COLO668 (cell line): ENCODE measurements around the gene CLIP1.
"Not testable (repeated sequence)": the region's sequence is repeated elsewhere in the genome, so short reads cannot be mapped to it uniquely, and the experiment has no call there.

Source experiments
- DNase-seq: peaks from one replicate; lab custom pipeline; 2025; ENCODE audit not compliant: unreplicated experiment; lab: John Stamatoyannopoulos, UW

Gene CLIP1

DNA sequence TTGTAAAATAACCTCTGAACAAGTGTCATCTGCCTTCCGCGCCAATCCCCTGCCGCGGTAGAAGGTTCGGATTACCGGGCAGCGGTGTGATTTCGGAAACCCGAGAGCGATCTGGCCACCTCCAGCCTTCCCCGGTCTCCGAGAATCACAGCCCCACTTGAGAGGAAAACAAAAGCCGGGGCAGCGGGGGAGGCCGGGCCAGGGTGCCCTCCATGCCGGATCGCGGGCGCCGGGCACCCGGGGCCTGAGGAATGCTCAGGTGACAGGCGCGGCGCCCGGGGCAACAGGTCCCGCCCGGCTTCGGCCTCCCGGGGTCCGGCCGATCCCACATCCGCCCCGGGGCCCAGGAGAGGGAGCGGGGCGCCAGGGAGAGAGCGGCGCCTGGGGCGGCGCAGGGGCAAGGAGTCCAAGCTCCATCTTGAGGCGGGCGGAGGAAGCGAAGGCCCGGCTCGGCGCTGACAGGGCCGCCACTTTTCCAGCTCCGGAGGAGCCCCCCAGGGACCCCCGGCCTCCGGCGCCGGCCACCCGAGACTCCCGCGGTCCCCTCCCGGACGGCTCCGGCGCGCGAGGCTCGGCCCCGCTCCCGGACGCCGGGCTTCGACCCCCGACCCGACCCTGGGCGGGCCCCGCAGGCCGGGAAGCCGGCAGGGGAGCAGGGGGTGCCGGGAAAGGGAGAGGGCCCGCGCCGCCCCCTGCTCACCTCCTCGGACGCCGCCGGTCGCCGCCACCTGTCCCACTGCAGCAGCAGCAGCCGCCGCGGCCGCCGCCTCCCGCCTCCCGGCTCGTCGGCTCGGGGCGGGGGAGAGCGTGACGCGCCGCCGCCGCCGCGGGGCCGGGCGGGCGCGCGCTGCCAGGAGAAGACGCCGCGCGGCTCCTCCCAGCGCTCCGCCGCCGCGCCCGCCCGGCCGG is at the start of gene CLIP1:
Gene CLIP1, minus strand, starts transcription at position 849 of the 909 bp plus-strand sequence. CDS start 42,217 bp downstream, outside the sequence.
- DNase-seq = peak; percentile 88

DNA sequence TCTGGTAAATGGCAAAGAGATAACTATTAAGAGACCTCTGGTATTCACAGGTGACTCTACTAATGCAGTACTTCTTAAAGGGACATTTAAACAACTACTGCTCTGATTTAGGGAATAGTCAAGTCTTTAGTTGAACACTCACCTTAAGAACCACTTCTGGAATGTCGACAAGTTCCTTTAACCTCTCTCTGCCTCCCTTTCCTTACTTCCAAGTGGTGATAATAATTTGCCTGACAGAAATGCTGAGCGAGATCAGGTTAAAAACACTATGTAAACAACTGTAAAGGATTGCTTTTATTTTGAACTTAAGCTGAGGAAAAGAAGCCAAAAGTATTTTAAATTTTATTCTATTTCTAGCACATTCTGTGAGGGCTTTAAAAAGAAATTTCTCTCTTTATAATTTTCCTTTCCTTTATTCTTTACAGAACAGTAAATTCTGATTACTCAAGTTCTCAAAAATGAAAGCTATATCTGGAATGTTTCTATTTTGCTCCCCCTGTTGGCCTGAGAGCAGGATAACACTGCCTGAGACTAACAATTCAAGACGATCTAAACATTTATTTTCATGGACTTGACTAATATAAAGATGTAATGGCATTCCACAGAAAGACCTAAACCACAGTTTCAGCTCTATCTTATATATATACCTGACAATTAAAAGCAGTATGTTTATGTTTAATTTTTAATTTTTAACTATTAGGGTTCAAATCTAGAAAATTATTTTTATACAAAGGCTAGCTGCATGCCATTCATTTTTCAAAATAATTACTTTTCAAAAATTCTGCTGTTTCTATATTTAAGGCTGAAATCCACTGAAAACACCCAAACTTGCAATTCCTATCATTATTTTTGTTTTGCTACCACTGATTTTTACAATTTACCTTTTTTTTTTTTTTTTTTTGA is 49.1 kb upstream of the CLIP1 start:
- DNase-seq = no peak

DNA sequence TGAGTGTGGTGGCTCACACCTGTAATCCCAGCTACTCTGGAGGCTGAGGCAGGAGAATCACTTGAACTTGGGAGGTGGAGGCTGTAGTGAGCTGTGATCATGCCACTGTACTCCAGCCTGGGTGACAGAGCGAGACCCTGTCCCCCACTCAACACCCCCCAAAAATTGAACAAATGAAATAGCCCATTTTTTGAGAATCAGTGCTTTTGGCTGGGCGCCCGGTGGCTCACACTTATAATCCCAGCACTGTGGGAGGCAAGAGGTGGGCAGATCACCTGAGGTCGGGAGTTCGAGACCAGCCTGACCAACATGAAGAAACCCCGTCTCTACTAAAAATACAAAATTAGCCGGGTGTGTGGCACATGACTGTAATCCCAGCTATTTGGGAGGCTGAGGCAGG is 48.1 kb upstream of the CLIP1 start:
- not testable (repeated sequence) for DNase-seq

DNA sequence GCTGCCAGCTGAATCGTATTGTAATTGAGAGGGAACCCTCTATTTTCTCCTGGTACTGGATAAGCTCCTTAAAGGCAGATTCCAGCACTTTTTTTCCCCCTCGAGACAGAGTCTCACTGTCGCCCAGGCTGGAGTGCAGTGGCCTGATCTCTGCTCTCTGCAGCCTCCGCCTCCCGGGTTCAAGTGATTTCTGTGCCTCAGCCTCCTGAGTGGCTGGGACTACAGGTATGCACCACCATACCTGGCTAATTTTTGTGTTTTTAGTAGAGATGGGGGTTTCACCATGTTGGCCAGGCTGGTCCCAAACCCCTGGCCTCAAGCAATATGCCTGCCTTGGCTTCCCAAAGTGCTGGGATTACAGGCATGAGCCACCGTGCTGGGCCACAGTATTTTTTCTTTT is 47.4 kb upstream of the CLIP1 start:
- not testable (repeated sequence) for DNase-seq

DNA sequence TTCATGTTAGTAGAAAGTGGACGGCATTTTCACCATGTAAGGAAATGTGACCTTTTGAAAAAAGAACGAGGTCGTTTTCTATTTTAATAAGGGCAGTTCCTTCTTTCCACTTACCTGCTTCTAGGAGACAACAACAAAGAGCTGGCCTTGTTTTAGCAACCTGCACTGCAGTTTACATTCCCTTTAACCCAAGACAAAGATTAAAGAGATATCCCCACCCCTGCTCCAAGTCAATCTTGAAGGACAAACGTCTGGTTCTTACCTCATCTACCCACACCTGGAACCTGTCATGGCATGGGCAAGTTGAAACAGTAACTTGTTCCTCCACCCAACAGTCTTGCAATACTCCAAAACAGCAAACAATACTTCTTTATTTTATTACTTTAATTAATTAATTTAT is 45.5 kb upstream of the CLIP1 start:
- no peak for DNase-seq

DNA sequence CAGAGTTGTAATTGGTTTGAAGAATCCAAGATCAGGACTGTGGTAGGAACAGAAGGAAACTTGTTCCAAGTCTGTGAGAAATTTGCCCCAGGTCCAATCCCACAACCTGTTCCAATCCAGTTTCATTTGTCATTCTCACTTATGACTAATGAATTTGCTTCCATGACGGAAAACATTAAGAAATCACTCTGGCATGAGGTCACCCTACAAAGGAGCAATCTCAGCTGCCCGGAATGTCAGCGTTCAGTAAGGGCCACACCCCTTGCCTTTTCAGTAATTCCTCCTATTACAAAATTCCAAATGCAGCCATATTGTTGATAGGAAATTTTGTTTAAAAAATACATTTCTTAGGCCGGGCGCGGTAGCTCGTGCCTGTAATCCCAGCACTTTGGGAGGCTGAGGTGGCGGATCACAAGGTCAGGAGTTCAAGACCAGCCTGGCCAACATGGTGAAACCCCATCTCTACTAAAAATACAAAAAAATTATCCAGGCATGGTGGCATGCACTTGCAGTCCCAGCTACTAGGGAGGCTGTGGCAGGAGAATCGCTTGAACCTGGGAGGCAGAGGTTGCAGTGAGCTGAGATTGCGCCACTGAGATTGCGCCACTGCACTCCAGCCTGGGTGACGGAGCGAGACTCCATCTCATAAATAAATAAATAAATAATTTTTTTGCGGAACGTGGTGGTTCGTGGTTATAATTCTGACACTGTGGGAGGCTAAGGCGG is 42.0 kb upstream of the CLIP1 start:
- not testable (repeated sequence) for DNase-seq

DNA sequence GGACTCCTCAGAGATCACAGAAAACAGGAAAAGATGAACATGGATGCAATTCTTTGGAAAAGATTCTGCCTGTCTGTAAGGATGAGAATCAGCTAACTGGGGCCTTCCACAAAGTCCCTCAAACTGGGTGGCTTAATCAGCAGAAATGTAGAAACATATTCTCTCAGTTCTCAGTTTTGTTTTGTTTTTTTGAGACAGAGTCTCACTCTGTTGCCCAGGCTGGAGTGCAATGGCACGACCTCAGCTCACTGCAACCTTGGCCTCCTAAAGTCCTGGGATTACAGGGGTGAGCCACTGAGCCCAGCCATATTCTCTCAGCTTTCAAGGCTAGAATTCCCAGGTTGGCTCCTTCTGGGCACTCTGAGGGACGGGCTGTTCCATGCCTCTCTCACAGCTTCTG is 38.2 kb upstream of the CLIP1 start:
- no peak for DNase-seq

DNA sequence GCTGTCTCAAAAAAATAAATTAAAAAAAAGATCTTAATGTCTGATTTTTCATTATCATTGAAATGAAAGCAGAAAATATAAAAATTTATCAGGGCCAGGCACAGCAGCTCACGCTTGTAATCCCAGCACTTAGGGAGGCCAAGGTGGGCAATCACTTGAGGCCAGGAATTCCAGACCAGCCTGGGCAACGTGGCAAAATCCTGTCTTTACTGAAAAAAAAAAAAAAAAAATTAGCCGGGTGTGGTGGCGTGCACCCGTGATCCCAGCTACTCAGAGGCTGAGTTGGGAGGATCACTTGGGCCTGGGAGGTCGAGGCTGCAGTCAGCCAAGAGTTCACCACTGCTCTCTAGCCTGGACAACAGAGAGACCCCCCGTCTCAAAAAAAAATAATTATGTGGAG is 37.6 kb upstream of the CLIP1 start:
- DNase-seq = no peak

DNA sequence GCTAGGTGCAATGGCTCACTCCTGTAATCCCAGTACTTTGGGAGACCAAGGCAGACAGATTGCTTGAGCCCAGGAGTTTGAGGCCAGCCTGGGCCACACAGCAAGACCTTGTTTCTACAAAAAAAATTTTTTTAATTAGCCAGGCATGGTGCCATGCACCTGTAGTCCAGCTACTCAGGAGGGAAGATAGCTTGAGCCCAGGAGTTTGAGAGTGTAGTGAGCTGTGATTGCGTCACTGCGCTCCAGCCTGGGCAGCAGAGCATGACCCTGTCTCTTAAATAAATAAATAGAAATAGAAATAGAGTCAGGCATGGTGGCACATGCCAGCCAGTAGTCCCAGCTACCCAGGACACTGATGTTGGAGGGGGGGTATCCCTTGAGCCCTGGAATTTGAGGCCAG is 36.7 kb upstream of the CLIP1 start:
- DNase-seq = no peak

DNA sequence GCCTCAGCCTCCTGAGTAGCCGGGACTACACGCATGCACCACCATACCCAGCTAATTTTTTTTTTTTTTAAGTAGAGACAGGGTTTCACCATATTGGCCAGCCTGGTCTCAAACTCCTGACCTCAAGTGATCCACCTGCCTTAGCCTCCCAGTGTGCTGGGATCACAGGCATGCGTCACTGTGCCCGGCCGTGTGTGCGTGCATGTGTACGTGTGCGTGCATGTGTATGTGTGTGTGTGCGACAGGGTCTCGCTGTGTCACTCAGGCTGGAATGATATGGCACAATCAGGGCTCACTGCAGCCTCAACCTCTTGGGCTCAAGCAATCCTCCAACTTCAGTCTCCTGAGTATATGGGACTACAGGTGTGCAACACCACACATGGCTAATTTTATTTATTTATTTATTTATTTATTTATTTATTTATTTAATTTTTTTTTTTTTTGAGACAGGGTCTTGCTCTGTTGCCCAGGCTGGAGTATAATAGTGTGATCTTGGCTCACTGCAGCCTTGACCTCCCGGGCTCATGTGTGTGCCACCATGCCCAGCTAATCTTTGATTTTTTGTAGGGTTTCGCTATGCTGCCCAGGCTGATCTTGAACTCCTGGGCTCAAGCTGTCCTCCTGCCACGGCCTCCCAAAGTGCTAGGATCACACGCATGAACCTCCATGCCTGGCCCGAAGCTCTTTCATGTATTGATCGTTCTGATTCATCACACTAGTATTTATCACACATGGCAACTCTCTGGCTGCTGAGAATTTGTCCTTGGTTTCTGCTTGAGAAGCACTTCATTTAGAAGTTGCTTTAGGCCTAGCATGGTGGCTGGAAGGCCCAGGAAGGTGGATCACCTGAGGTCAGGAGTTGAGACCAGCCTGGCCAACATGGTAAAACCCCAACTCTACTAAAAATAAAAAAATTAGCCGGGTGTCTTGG is 35.9 kb upstream of the CLIP1 start:
- DNase-seq = no peak

DNA sequence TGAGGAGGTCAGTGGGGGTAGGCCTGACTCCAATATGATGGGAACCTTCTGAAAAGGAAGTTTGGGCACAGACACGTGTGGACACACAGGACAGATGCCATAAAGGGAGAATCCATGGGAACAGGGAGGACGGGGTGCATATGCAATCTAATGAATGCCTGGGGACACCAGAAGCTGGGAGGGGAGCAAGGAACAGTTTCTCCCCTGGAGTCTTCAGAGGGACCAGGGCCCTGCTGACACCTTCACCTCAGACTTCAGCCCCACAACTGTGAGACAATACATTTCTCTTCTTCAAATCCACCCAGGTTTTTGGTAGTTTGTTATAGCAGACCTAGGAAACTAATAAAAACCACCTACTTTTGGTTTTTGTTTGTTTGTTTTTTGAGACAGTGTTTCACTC is 35.2 kb upstream of the CLIP1 start:
- DNase-seq = no peak

DNA sequence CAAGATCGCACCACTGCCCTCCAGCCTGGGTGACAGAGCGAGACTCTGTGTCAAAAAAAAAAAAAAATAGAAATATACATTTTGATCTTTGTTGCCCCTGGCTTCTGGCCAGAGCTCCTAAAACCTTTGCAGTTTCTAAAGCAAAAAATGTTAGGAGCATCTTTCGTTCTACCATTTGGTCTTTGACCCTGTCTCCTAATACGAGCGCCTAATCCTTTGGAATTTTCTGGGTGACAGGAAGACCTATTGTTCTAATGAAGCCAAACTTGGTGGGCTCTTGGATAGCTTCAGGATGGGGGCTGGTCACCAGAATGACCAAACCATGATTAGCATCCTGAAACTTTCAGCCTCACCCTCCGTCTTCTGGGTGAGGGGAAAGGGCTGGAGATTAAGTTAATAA is 32.3 kb upstream of the CLIP1 start:
- DNase-seq = no peak

DNA sequence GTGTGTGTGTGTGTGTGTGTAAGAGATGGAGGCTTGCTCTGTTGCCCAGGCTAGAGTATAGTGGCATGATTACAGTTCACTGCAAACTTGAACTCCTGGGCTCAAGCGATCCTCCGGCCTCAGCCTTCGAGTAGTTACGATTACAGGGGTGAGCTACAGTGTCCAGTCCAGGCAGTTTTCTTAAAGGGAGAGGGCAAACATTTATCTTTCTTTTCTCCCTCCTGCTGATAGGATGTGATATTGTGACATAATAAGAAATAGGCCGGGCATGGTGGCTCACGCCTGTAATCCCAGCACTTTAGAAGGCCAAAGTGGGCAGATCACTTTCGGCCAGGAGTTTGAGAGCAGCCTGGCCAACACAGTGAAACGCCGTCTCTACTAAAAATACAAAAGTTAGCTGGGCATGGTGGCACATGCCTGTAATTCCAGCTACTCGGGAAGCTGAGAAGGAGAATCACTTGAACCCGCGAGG is 31.8 kb upstream of the CLIP1 start:
- no peak for DNase-seq

DNA sequence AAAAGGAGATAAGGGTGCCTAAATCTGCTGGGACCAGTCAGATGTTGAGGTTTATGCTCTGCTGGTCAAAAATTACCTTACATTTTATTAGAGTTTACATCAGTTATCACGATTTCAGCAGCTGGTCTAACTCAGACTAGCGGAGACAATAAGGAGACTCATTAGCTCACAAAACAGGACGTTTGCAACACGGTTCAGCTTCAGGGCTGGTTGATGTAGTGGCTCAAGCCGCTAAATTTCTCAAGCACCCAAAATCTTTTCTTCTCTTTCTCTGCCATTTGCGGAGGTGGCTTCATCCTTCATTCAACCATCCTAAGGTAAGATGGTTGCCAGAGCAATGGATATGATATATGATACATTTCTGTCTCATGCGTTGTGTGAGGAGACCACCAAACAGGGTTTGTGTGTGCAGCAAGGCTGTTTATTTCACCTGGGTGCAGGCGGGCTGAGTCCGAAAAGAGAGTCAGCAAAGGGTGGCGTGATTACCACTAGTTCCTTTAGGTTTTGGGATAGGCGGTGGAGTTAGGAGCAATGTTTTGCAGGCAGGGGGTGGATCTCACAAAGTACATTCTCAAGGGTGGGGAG is 30.3 kb upstream of the CLIP1 start:
- DNase-seq = no peak

DNA sequence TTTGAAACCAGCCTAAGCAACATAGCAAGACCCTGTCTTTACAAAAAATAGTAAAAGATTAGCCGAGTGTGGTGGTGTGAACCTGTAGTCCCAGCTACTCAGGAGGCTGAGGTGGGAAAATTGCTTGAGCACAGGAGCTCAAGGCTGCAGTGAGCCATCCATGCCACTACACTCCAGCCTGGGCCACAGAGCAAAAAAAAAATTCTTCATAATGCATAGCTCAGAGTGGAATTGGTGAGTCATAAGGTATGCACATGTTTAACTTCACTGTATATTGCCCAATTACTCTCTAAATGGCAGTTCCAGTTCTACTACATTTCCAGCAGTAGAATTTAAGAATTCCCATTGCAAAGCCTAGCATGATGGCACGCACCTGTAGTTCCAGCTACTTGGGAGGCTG is 26.8 kb upstream of the CLIP1 start:
- no peak for DNase-seq

DNA sequence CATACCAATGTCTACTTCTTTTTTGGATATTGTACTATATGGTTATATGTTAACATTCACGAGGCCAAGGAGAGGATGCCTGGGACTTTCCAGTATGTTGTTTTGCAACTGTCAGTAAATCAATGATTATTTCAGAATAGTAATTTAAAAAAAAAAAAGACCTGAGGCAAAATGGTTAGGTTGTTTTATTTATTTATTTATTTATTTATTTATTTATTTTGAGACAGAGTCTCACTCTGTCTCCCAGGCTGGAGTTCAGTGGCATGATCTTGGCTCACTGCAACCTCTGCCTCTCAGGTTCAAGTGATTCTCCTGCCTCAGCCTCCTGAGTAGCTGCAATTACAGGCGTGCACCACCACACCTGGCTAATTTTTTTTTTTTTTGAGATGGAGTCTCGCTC is 25.4 kb upstream of the CLIP1 start:
- not testable (repeated sequence) for DNase-seq

DNA sequence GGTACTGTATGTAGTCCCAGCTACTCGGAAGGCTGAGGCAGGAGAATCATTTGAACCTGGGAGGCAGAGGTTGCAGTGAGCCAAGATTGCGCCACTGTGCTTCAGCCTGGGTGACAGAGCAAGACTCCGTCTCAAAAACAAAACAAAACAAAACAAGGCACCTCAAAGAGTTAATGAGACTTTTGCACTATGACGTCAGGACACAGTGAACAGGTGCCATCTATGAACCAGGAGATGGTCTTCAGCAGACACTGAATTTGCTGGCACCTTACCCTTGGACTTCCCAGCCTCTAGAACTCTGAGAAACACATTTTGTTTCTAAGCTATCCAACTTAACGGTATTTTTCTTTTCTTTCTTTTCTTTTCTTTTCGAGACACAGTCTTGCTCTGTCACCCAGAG is 23.9 kb upstream of the CLIP1 start:
- DNase-seq = not testable (repeated sequence)

DNA sequence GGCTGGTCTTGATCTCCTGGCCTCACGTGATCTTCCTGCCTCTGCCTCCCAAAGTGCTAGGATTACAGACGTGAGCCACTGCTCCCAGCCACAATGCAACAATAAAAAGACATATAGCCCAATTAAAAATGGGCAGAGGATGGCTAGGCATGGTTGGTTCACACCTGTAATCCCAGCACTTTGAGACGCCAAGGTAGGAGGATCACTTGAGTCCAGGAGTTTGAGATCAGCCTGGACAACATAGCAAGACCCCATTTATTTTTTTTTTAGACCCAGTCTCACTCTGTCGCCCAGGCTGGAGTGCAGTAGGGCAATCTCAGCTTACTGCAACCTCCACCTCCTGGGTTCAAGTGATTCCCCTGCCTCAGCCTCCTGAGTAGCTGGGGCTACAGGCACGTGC is 21.6 kb upstream of the CLIP1 start:
- not testable (repeated sequence) for DNase-seq

DNA sequence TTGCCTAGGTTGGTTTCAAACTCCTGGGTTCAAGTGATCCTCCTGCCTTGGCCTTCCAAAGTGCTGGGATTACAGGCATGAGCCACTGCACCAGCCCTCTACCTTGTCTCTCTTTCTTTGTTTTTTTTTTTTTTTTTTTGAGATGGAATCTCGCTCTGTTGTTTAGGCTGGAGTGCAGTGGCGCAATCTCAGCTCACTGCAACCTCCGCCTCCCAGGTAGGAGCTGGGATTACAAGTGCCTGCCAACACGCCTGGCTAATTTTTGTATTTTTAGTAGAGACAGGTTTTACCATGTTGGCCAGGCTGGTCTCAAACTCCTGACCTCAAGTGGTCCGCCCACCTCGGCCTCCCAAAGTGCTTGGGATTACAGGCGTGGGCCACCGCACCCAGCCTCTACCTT is 16.4 kb upstream of the CLIP1 start:
- DNase-seq = not testable (repeated sequence)
